GM12878 (cell line): ENCODE data around the gene IL4I1. TPM values are rescaled to one million over a fixed set of nuclear protein-coding genes. Genes with fewer than 3 reads are reported as not detected.

Experiments
- ATAC-seq: fragments of 200-7000 bp; cut with Tn5 transposase; 3 replicates; pipeline ENCODE4 v1.9.1; 2020; ENCODE audit warnings: mild to moderate bottlenecking, moderate library complexity
- Bru-seq: library from RNA; stranded (reverse); fragments of 400-500 nt; gene quantifications from one replicate; lab custom pipeline; 2021; lab: Mats Ljungman, UMichigan
- BruChase-seq, 2 experiments: library from RNA; stranded (reverse); fragments of 400-500 nt; gene quantifications; one replicate each; lab custom pipeline; 2021; lab: Mats Ljungman, UMichigan
- BruUV-seq: library from RNA; stranded (reverse); fragments of 400-500 nt; replicated peaks from 2 replicates; lab custom pipeline; 2021; lab: Mats Ljungman, UMichigan
- CTCF ChIA-PET: fragments of 300-600 bp; sonication (Branson Sonifier 250); formaldehyde crosslinking; extraction: SDS; loops from one replicate; lab custom pipeline; 2021; ENCODE audit warnings: inconsistent platforms; lab: Yijun Ruan, JAX
- POLR2A ChIA-PET: fragments of 350-600 bp; formaldehyde crosslinking; extraction: SDS; loops from one replicate; lab custom pipeline; 2021; ENCODE audit warnings: inconsistent platforms; lab: Charles Lee
- RAD21 ChIA-PET: fragments of 300-600 bp; sonication (Branson Sonifier 250); formaldehyde crosslinking; loops from one replicate; lab custom pipeline; 2023; ENCODE audit warnings: antibody characterized with exemption; ENCODE audit not compliant: unreplicated experiment; lab: Charles Lee
- SMC1A ChIA-PET: fragments of 300-600 bp; sonication (Branson Sonifier 250); formaldehyde crosslinking; loops from one replicate; lab custom pipeline; 2023; ENCODE audit not compliant: unreplicated experiment, uncharacterized antibody; lab: Charles Lee
- DNase-seq: peaks from one replicate; pipeline ENCODE4 v3.0.0-alpha.2; 2011; ENCODE audit warnings: low read depth, low spot score
- FAIRE-seq: peaks from 3 replicates; lab custom pipeline; 2011; peaks lifted over from hg19 to GRCh38; lab: Jason Lieb, UNC
- H2AFZ ChIP-seq: 2 replicates; pipeline ENCODE4 v1.6.0; 2011; ENCODE audit warnings: low read depth, low read length, control low read depth; ENCODE audit not compliant: control insufficient read depth
- H3K27ac ChIP-seq: 2 replicates; pipeline ENCODE4 v1.5.1; 2011; ENCODE audit warnings: control low read depth; ENCODE audit not compliant: control insufficient read depth, insufficient read depth
- H3K27me3 ChIP-seq, 2 experiments: replicated peaks in 1 of 2; 2 replicates each; pipeline versions ENCODE4 v1.6.0 to v1.6.1; 2011; ENCODE audit warnings: low read length in 1 of 2; ENCODE audit not compliant: control insufficient read depth in 2 of 2, insufficient read depth in 2 of 2
- H3K36me3 ChIP-seq, 2 experiments: 2 replicates each; pipeline ENCODE4 v1.5.1; 2011; ENCODE audit warnings: low read length in 1 of 2; ENCODE audit not compliant: control insufficient read depth in 2 of 2, insufficient read depth in 2 of 2
- H3K4me1 ChIP-seq: 2 replicates; pipeline ENCODE4 v1.6.1; 2011; ENCODE audit warnings: mild to moderate bottlenecking, low read length, moderate library complexity, mixed read lengths; ENCODE audit not compliant: control insufficient read depth, insufficient read depth
- H3K4me2 ChIP-seq: 2 replicates; pipeline ENCODE4 v1.6.0; 2011; ENCODE audit warnings: control low read depth; ENCODE audit not compliant: control insufficient read depth, insufficient read depth
- H3K4me3 ChIP-seq: fragments of 200-600 bp; sonication (generic); 2 replicates; pipeline ENCODE4 v1.5.1; 2016
- H3K79me2 ChIP-seq: 2 replicates; pipeline ENCODE4 v1.6.0; 2011; ENCODE audit warnings: low read length; ENCODE audit not compliant: control insufficient read depth, insufficient read depth
- H3K9ac ChIP-seq: 2 replicates; pipeline ENCODE4 v1.8.0; 2011; ENCODE audit warnings: low read length, control low read depth, mixed read lengths; ENCODE audit not compliant: control insufficient read depth, insufficient read depth
- H3K9me3 ChIP-seq: replicated peaks from 3 replicates; pipeline ENCODE4 v1.5.1; 2011; ENCODE audit warnings: mild to moderate bottlenecking, low read length; ENCODE audit not compliant: control insufficient read depth, insufficient read depth
- H4K20me1 ChIP-seq: 2 replicates; pipeline ENCODE4 v1.6.0; 2011; ENCODE audit not compliant: control insufficient read depth, insufficient read depth
- BACH1 ChIP-seq: fragments of 450-650 bp; IDR thresholded peaks from 2 replicates; pipeline ENCODE4 v1.6.1; 2017; ENCODE audit warnings: mild to moderate bottlenecking, borderline replicate concordance
- FOS ChIP-seq: IDR thresholded peaks from 3 replicates; pipeline ENCODE4 v1.6.1; 2011; ENCODE audit warnings: borderline replicate concordance; ENCODE audit not compliant: insufficient read length; ENCODE audit errors: extremely low read depth
- HDAC6 ChIP-seq: fragments of 200-600 bp; sonication (generic); IDR thresholded peaks from one replicate; pipeline ENCODE4 v1.8.0; 2017; ENCODE audit warnings: antibody characterized with exemption; ENCODE audit not compliant: unreplicated experiment
- PKNOX1 ChIP-seq: fragments of 450-650 bp; IDR thresholded peaks from 2 replicates; pipeline ENCODE4 v1.6.1; 2016; ENCODE audit warnings: mild to moderate bottlenecking
- PML ChIP-seq: IDR thresholded peaks from 2 replicates; pipeline ENCODE4 v1.6.1; 2012; ENCODE audit warnings: low read length, inconsistent platforms
- REST ChIP-seq: IDR thresholded peaks from 2 replicates; pipeline ENCODE4 v1.6.1; 2012; ENCODE audit warnings: mild to moderate bottlenecking, low read depth, low read length
- ZBTB4 ChIP-seq: fragments of 450-650 bp; formaldehyde crosslinking; IDR thresholded peaks from 2 replicates; pipeline ENCODE4 v1.4.0; 2022; ENCODE audit warnings: mild to moderate bottlenecking, moderate library complexity
- ZNF384 ChIP-seq: IDR thresholded peaks from 2 replicates; pipeline ENCODE4 v1.6.1; 2012; ENCODE audit warnings: low read depth, mild to moderate bottlenecking, low read length, improper control_type of control experiment, borderline replicate concordance
- WGBS: methylation state at CpG from one replicate; pipeline ENCODE4 v1.1.6; 2016; ENCODE audit warnings: low lambda C conversion rate; ENCODE audit not compliant: insufficient replicate concordance, insufficient coverage; ENCODE audit errors: missing lambda C conversion rate; 5-methylcytosine and 5-hydroxymethylcytosine counted together
- in situ Hi-C: fragments of 300-500 bp; cut with MboI; formaldehyde crosslinking; loops from 9 replicates; pipeline ENCODE4 v1.14.3; 2018; ENCODE audit warnings: mixed read lengths
- intact Hi-C: fragments of 100-400 bp; cut with micrococcal nuclease; formaldehyde crosslinking; loops from one replicate; pipeline ENCODE4 v1.14.2; 2022; ENCODE audit not compliant: unreplicated experiment
- long read RNA-seq, 2 experiments: library from polyadenylated mRNA; unstranded; transcript quantifications; one replicate each; pipeline ENCODE4 v2.0.0, GENCODE V29; 2019 to 2020
- polyA minus RNA-seq, 3 experiments: library from RNA; depleted of rRNA, polyadenylated mRNA; stranded (reverse); fragments of >200 nt; gene quantifications; 2 replicates each; pipeline ENCODE4 v1.2.3, GENCODE V29; 2011
- polyA plus RNA-seq, 11 experiments: library from polyadenylated mRNA; depleted of rRNA in 4 of 11; unstranded in 6 of 11; stranded (reverse) in 5 of 11; fragments of >200 nt; fragmentation: Nextera tagmentation in 4 of 11; fragmentation: Illumina TruSeq in 1 of 11; extraction: Ambion mirVana in 4 of 11; extraction: Trizol in 1 of 11; gene quantifications; 1 replicate in 1 of 11; 2 replicates in 10 of 11; pipeline versions ENCODE4 v1.2.1 to v1.2.3, GENCODE V29; 2011 to 2016; ENCODE audit warnings: inconsistent platforms in 2 of 11, missing spikeins in 2 of 11, low read depth in 1 of 11
- total RNA-seq, 4 experiments: library from RNA; depleted of rRNA in 3 of 4; stranded (reverse); fragments of >200 nt in 3 of 4; fragmentation: Illumina TruSeq in 1 of 4; extraction: Trizol in 1 of 4; gene quantifications; 2 replicates each; pipeline versions ENCODE4 v1.2.1 to v1.2.3, GENCODE V29; 2013 to 2021

Gene IL4I1
- 73.8 and 88.4 TPM in 2 replicates for total RNA-seq (2013; cell fraction: nucleolus; rRNA removed)
- total RNA-seq (2014; rRNA removed), result 39.1 and 51.0 TPM in 2 replicates
- total RNA-seq (2014; rRNA removed; fragmentation: Illumina TruSeq; extraction: Trizol), result 16.2 and 17.4 TPM in 2 replicates
- 80.0 and 82.6 TPM in 2 replicates for total RNA-seq (2021)
- 16.2 TPM for polyA plus RNA-seq (2011; ENCODE audit: low read depth)
- polyA plus RNA-seq (2011; rRNA removed), result 37.4 and 83.8 TPM in 2 replicates
- 134 and 171 TPM in 2 replicates for polyA plus RNA-seq (2011; cell fraction: cytosol; rRNA removed)
- polyA plus RNA-seq (2011; cell fraction: nucleus; rRNA removed), result 271 and 308 TPM in 2 replicates
- 49.6 and 88.7 TPM in 2 replicates for polyA plus RNA-seq (2012)
- 4.8 and 20.1 TPM in 2 replicates for polyA plus RNA-seq (2014; fragmentation: Illumina TruSeq; extraction: Trizol)
- under 1 TPM; 0.62 to 1.00 TPM for polyA plus RNA-seq (2014; fragmentation: Nextera tagmentation; extraction: Ambion mirVana)
- polyA plus RNA-seq (2014; rRNA removed), result 42.5 and 53.3 TPM in 2 replicates
- 10 to 100 TPM; 43.0 to 45.5 TPM for polyA plus RNA-seq (2016; fragmentation: Nextera tagmentation; extraction: Ambion mirVana)
- polyA minus RNA-seq (2011; rRNA and poly(A)+ RNA removed), result 56.8 and 118 TPM in 2 replicates
- 132 and 154 TPM in 2 replicates for polyA minus RNA-seq (2011; cell fraction: cytosol; rRNA and poly(A)+ RNA removed)
- polyA minus RNA-seq (2011; cell fraction: nucleus; rRNA and poly(A)+ RNA removed), result 56.3 and 66.6 TPM in 2 replicates
- Bru-seq, nascent RNA, result percentile 75 among the genes with signal in this experiment
- BruChase-seq, experiment 1, labeled RNA remaining after a 6-hour chase, result percentile 80 among the genes with signal in this experiment
- percentile 73 among the genes with signal in this experiment for BruChase-seq, experiment 2, labeled RNA remaining after a 2-hour chase
- long read RNA-seq, experiment 1, transcript IL4I1-202 (8 exons, 1,863 nt), result major isoform, 325 of 378 reads
- long read RNA-seq, experiment 1, partial matches to known transcripts, result 28 of 378 reads
- long read RNA-seq, experiment 1, other reads (novel, unspliced or antisense), result 25 of 378 reads
- long read RNA-seq, experiment 2, transcript IL4I1-202 (8 exons, 1,863 nt), result major isoform, 187 of 215 reads
- long read RNA-seq, experiment 2, partial matches to known transcripts, result 14 of 215 reads
- long read RNA-seq, experiment 2, other reads (novel, unspliced or antisense), result 14 of 215 reads

GRCh38 chr19:49896863-49897621, at the start of gene IL4I1:
IL4I1 (minus strand) TSS chr19:49896887; CDS start chr19:49896160, 727 bp downstream.
- Histone ChIP-seq H3K4me3 (peak within 1 kb of the TSS; percentile 77), H3K9me3 (no peaks in the 10 kb centered on the region), H3K4me1 (peaks cover 40% of the 10 kb centered on the region), H4K20me1 (no peaks in the 10 kb centered on the region), H3K79me2 (peaks cover 38% of the 10 kb centered on the region), H3K27ac (peak within 1 kb of the TSS; percentile 91), H3K4me2 (peak within 1 kb of the TSS; percentile 86), H2AFZ (peak within 1 kb of the TSS; percentile 3), H3K9ac (peak within 1 kb of the TSS; percentile 78), H3K27me3 (no peaks in the 10 kb centered on the region), H3K36me3 (no peaks in the 10 kb centered on the region; a peak in 2 of 4 replicates)
- intact Hi-C loops, result loop anchor here (1.0 to 2.0 kb wide), 4 partner anchors 10 to 32 kb away; partner anchors contain the start of genes AKT1S1, ATF5, NUP62 and TBC1D17
- DNase-seq, result peak; percentile 96
- FAIRE-seq, result peak; percentile 98
- WGBS, result 2% methylated on average over 20 of the region's 20 CpGs
- BruUV-seq, result no TSS peak
- CTCF ChIA-PET, result interaction anchor here (0.7 to 6.3 kb wide), 6 partner anchors 11 to 262 kb away, joined by 3 to 71 read pairs (median 4); no protein-coding TSS in a partner anchor
- in situ Hi-C loops, result loop anchor here (25.0 kb wide), 1 partner anchor 1260 kb away; the partner anchor contains the start of genes CA11 and DBP
- RAD21 ChIA-PET, result interaction anchor here (0.7 to 5.4 kb wide), 8 partner anchors 9 to 79 kb away, joined by 3 to 66 read pairs (median 7); partner anchors contain the start of genes ATF5, MED25 and NUP62
- POLR2A ChIA-PET, result interaction anchor here (1.3 to 8.2 kb wide), 9 partner anchors 9 to 31 kb away, joined by 3 to 116 read pairs (median 16); partner anchors contain the start of genes ATF5 and NUP62
- ATAC-seq, result peak; percentile 57
- SMC1A ChIA-PET, result interaction anchor here (0.9 to 7.3 kb wide), 6 partner anchors 11 to 31 kb away, joined by 3 to 110 read pairs (median 6); partner anchors contain the start of genes AKT1S1, ATF5 and NUP62
- TF ChIP-seq REST (no peak), PKNOX1 (peak; percentile 60), PML (peak; percentile 80; the same call in 1 of the 2 replicates), ZNF384 (no peak), HDAC6 (no peak), ZBTB4 (CRISPR knock-in tag) (no peak), BACH1 (peak; percentile 85), FOS (no peak)
